Measurements from ENCODE around the gene CEP85. TPM values are rescaled to one million over a fixed set of nuclear protein-coding genes. Genes with fewer than 3 reads are reported as not detected.

The CEP85 gene
- total RNA-seq, 2 experiments from 2014 or later, result 35.5 to 37.7 TPM

- ChIA-PET CTCF (interaction anchor here (0.6 to 21.0 kb wide), 12 partner anchors 9 to 454 kb away, joined by 3 to 883 read pairs (median 4); partner anchors contain the start of genes CEP85, SH3BGRL3, UBXN11 and ZNF593), POLR2A (interaction anchor here (1.1 to 28.5 kb wide), 4 partner anchors 9 to 120 kb away, joined by 3 to 1302 read pairs (median 117); partner anchors contain the start of genes SH3BGRL3 and UBXN11)
- H3K27ac Mint-ChIP-seq, result peak overlapping the region; percentile 70
- H3K4me1 Mint-ChIP-seq, result peaks cover 68% of the 10 kb centered on the region
- DNase-seq, result no peak
- peak overlapping the region; percentile 84 for H3K4me3 Mint-ChIP-seq
- peaks cover 33% of the 10 kb centered on the region for H3K36me3 Mint-ChIP-seq (ENCODE audit: low read depth)
- H3K27me3 Mint-ChIP-seq, result no peaks in the 10 kb centered on the region
- H3K9me3 Mint-ChIP-seq, result no peaks in the 10 kb centered on the region
Observed at GRCh38 chr1:26315874-26316850, 82.2 kb downstream of the CEP85 start.

GRCh38 chr1:26317146-26317545 is 83.1 kb downstream of the CEP85 start:
- POLR2A ChIA-PET, result interaction anchor here (0.7 to 28.5 kb wide), 11 partner anchors 10 to 184 kb away, joined by 3 to 1302 read pairs (median 4); partner anchors contain the start of genes DHDDS, SH3BGRL3 and UBXN11

GRCh38 chr1:26317612-26318337 is 83.8 kb downstream of the CEP85 start, which contains the start of gene CD52:
TSS of gene CD52 (plus strand) at chr1:26317958. CDS start at chr1:26318018, 60 bp downstream.
- Mint-ChIP-seq H3K27me3 (no peaks in the 10 kb centered on the region), H3K36me3 (ENCODE audit: low read depth) (peaks cover 48% of the 10 kb centered on the region), H3K4me1 (peaks cover 75% of the 10 kb centered on the region), H3K9me3 (no peaks in the 10 kb centered on the region), H3K4me3 (peak within 1 kb of the TSS; percentile 84), H3K27ac (peak within 1 kb of the TSS; percentile 76)
- CTCF ChIA-PET, result interaction anchor here (0.9 to 21.0 kb wide), 14 partner anchors 8 to 148 kb away, joined by 3 to 883 read pairs (median 6); partner anchors contain the start of genes CEP85, SH3BGRL3, UBXN11 and ZNF593
- peak; percentile 81 for DNase-seq
- POLR2A ChIA-PET, result interaction anchor here (0.7 to 28.5 kb wide), 15 partner anchors 11 to 183 kb away, joined by 3 to 1302 read pairs (median 4); partner anchors contain the start of genes DHDDS, SH3BGRL3 and UBXN11

More at GRCh38 chr1:26317146-26317545, 83.1 kb downstream of the CEP85 start:
- H3K4me1 Mint-ChIP-seq, result peaks cover 69% of the 10 kb centered on the region
- peak overlapping the region; percentile 84 for H3K4me3 Mint-ChIP-seq
- peak overlapping the region; percentile 76 for H3K27ac Mint-ChIP-seq
- peaks cover 41% of the 10 kb centered on the region for H3K36me3 Mint-ChIP-seq (ENCODE audit: low read depth)
- no peaks in the 10 kb centered on the region for H3K9me3 Mint-ChIP-seq
- no peaks in the 10 kb centered on the region for H3K27me3 Mint-ChIP-seq
- CTCF ChIA-PET, result interaction anchor here (0.6 to 21.0 kb wide), 7 partner anchors 10 to 77 kb away, joined by 3 to 883 read pairs (median 7); partner anchors contain the start of genes SH3BGRL3 and UBXN11
- no peak for DNase-seq

GRCh38 chr1:26318338-26319064 is 84.5 kb downstream of the CEP85 start:
- H3K27ac Mint-ChIP-seq, result peak overlapping the region; percentile 76
- CTCF ChIA-PET, result interaction anchor here (0.8 to 21.0 kb wide), 17 partner anchors 8 to 149 kb away, joined by 3 to 883 read pairs (median 5); partner anchors contain the start of genes CEP85, SH3BGRL3, UBXN11 and ZNF593
- H3K4me1 Mint-ChIP-seq, result peaks cover 76% of the 10 kb centered on the region
- POLR2A ChIA-PET, result interaction anchor here (0.8 to 28.5 kb wide), 14 partner anchors 12 to 195 kb away, joined by 3 to 1302 read pairs (median 4); partner anchors contain the start of genes CEP85, SH3BGRL3 and UBXN11
- peaks cover 55% of the 10 kb centered on the region for H3K36me3 Mint-ChIP-seq (ENCODE audit: low read depth)
- H3K27me3 Mint-ChIP-seq, result no peaks in the 10 kb centered on the region
- H3K4me3 Mint-ChIP-seq, result peak overlapping the region; percentile 84
- H3K9me3 Mint-ChIP-seq, result no peaks in the 10 kb centered on the region
- no peak for DNase-seq

GRCh38 chr1:26320896-26321295 is 86.9 kb downstream of the CEP85 start:
- no peaks in the 10 kb centered on the region for H3K27me3 Mint-ChIP-seq
- H3K9me3 Mint-ChIP-seq, result no peaks in the 10 kb centered on the region
- CTCF ChIA-PET, result interaction anchor here (1.0 to 21.0 kb wide), 18 partner anchors 9 to 176 kb away, joined by 3 to 883 read pairs (median 4); partner anchors contain the start of genes C1orf232, CEP85, DHDDS and SH3BGRL3
- no peak for DNase-seq
- peaks cover 70% of the 10 kb centered on the region for H3K36me3 Mint-ChIP-seq (ENCODE audit: low read depth)
- peaks cover 57% of the 10 kb centered on the region for H3K4me1 Mint-ChIP-seq
- POLR2A ChIA-PET, result interaction anchor here (1.4 to 28.5 kb wide), 6 partner anchors 14 to 111 kb away, joined by 5 to 1302 read pairs (median 12); partner anchors contain the start of genes CEP85, DHDDS, SH3BGRL3 and UBXN11
- peak overlapping the region; percentile 84 for H3K4me3 Mint-ChIP-seq
- peak overlapping the region; percentile 97 for H3K27ac Mint-ChIP-seq

DNA sequence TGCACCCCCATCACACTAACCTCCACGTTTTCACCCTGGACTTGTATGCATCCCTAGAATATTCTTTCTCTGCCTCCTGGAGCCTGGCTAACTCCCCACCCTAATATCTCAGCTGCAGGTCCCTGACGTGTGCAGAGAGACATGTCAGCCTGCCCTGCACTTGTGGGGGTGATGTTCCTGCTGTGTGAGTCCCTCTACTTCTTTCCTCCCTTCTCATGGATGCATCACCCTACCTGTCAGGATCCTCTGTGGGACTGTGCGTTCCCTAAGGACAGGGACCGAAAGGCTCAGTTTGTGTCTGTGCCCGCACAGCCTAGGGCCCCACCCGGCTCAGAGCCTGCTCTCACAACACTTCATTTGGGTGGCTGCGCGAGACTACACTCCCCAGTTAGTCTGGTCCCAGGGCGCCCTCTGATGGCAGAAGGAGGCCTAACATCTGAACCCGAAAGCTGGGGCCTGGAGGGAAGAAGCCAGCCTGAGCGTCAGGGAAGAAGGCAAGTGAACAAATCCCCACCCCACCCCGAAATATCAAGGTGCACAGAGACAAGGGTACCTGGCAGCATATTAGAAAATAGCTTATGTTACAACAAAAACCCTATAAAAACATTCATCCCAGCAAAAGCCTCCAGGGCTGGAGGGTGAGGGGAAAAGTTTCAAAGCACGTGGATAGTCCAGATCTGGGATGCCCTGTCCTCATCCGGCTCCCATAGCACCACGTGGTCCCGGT is 87.5 kb downstream of the CEP85 start:
- peak; percentile 95 for DNase-seq
- H3K4me1 Mint-ChIP-seq, result peaks cover 51% of the 10 kb centered on the region
- POLR2A ChIA-PET, result interaction anchor here (0.6 to 28.5 kb wide), 13 partner anchors 10 to 111 kb away, joined by 3 to 1302 read pairs (median 5); partner anchors contain the start of genes CEP85, DHDDS, SH3BGRL3 and UBXN11
- H3K27ac Mint-ChIP-seq, result peak overlapping the region; percentile 97
- H3K36me3 Mint-ChIP-seq (ENCODE audit: low read depth), result peaks cover 70% of the 10 kb centered on the region
- H3K4me3 Mint-ChIP-seq, result peak overlapping the region; percentile 84
- H3K9me3 Mint-ChIP-seq, result no peaks in the 10 kb centered on the region
- CTCF ChIA-PET, result interaction anchor here (0.6 to 21.0 kb wide), 26 partner anchors 10 to 176 kb away, joined by 3 to 883 read pairs (median 4); partner anchors contain the start of genes C1orf232, CEP85, DHDDS and SH3BGRL3
- H3K27me3 Mint-ChIP-seq, result no peaks in the 10 kb centered on the region

DNA sequence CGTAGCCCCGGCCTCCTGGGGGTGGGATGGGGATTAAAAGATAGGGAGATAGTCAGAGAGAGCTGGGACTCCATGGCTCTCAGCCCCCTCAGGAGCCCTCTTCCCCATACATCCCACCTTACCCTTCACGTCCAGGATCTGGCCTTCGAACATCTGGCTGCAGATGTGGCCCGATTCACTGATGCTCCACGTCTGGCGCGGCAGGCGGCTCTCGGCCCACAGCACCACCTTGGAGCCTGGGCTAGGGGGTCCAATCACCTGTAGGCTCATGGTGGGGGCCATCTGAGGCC is 88.0 kb downstream of the CEP85 start:
- POLR2A ChIA-PET, result interaction anchor here (0.6 to 28.5 kb wide), 13 partner anchors 9 to 110 kb away, joined by 3 to 1302 read pairs (median 5); partner anchors contain the start of genes CEP85, DHDDS, SH3BGRL3 and UBXN11
- Mint-ChIP-seq H3K27ac (peak overlapping the region; percentile 97), H3K4me1 (peaks cover 48% of the 10 kb centered on the region), H3K4me3 (no peak overlapping the region), H3K9me3 (no peaks in the 10 kb centered on the region), H3K27me3 (no peaks in the 10 kb centered on the region), H3K36me3 (ENCODE audit: low read depth) (peaks cover 70% of the 10 kb centered on the region)
- CTCF ChIA-PET, result interaction anchor here (0.6 to 21.0 kb wide), 24 partner anchors 10 to 177 kb away, joined by 3 to 883 read pairs (median 4); partner anchors contain the start of genes C1orf232, CEP85, DHDDS and SH3BGRL3
- DNase-seq, result no peak

DNA sequence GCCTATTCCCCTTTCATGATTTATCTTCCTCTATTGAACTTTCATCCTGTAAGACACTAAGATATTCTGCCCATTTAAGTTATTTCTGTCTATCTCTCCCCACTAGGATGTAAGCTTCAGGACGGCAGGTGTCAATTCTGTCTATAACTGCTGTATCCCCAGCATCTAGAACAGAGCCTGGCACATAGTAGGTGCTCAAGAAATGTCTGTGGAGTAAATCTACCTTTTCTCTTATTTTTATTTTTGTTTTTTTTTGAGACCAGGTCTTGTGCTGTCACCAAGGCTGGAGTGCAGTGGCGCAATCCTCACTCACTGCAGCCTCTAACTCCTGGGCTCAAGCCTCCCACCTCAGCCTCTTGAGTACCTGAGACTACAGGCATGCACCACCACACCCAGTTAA is 89.4 kb downstream of the CEP85 start:
- Mint-ChIP-seq H3K27ac (peak overlapping the region; percentile 14), H3K4me1 (peaks cover 38% of the 10 kb centered on the region), H3K4me3 (no peak overlapping the region), H3K36me3 (ENCODE audit: low read depth) (peaks cover 62% of the 10 kb centered on the region), H3K27me3 (no peaks in the 10 kb centered on the region), H3K9me3 (no peaks in the 10 kb centered on the region)
- CTCF ChIA-PET, result interaction anchor here (1.3 to 21.0 kb wide), 5 partner anchors 16 to 94 kb away, joined by 4 to 883 read pairs (median 27); partner anchors contain the start of gene SH3BGRL3
- DNase-seq, result no peak
- POLR2A ChIA-PET, result interaction anchor here (28.5 kb wide), 1 partner anchor 40 kb away, joined by 1302 read pairs; the partner anchor contains the start of gene SH3BGRL3

DNA sequence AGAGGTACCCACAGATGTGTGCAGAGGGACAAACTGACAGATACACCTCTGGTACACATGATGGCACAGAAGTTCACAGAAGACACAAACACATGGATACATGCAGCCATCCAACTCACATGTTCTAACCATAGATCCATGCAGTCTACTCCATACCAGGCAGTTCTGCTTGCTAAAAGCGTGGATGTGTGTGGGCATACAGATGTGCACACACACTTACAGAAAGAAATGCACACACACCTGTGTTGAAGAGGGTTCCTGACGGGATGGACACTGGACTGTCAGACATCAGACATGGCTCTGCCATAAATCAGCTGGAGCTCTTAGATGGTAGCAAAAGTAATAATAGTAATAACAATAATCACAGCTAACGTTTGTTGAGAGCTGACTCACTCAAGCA is 90.5 kb downstream of the CEP85 start:
- no peaks in the 10 kb centered on the region for H3K9me3 Mint-ChIP-seq
- POLR2A ChIA-PET, result interaction anchor here (0.9 kb wide), 1 partner anchor 66 kb away, joined by 4 read pairs; no protein-coding TSS in a partner anchor

DNA sequence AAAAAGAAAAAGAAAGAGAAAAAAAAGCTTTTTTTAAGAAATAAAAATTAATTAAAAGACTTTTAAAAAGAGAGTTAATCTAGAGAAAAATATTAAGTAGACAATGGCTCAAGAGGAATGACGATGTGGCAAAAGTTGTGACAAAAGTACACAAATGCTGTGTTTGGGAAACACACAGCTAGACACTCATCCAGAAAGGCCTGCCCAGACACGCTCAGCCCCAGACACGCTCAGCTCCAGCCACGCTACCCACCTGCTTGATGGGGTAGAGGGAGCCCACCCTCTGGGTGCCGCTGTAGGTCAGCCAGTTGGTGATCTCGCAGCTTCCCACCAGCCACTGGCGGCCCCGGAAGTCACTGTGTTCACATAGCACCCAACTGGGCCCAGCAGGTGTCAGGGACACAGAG is 94.0 kb downstream of the CEP85 start:
- no peak overlapping the region for H3K27ac Mint-ChIP-seq
- POLR2A ChIA-PET, result interaction anchor here (1.5 kb wide), 1 partner anchor 8 kb away, joined by 3 read pairs; no protein-coding TSS in a partner anchor

More for the DNA sequence above, 90.5 kb downstream of the CEP85 start:
- Mint-ChIP-seq H3K4me3 (no peak overlapping the region), H3K27ac (no peak overlapping the region), H3K4me1 (peaks cover 35% of the 10 kb centered on the region), H3K27me3 (no peaks in the 10 kb centered on the region), H3K36me3 (ENCODE audit: low read depth) (peaks cover 50% of the 10 kb centered on the region)
- CTCF ChIA-PET, result interaction anchor here (0.5 to 21.0 kb wide), 3 partner anchors 42 to 93 kb away, joined by 3 to 883 read pairs (median 4); partner anchors contain the start of gene SH3BGRL3
- no peak for DNase-seq

More for the DNA sequence above, 94.0 kb downstream of the CEP85 start:
- Mint-ChIP-seq H3K27me3 (no peaks in the 10 kb centered on the region), H3K36me3 (ENCODE audit: low read depth) (peaks cover 20% of the 10 kb centered on the region), H3K9me3 (no peaks in the 10 kb centered on the region), H3K4me3 (no peak overlapping the region), H3K4me1 (peaks cover 7% of the 10 kb centered on the region)
- CTCF ChIA-PET, result interaction anchor here (0.6 to 1.7 kb wide), 6 partner anchors 30 to 90 kb away, joined by 3 to 5 read pairs (median 4); no protein-coding TSS in a partner anchor
- DNase-seq, result no peak
